HEK293T (cell line): ENCODE data around the gene MYL5.

Source experiments
- CTCF ChIA-PET: fragments of 350-600 bp; formaldehyde crosslinking; extraction: SDS; loops from one replicate; lab custom pipeline; 2021; ENCODE audit warnings: antibody characterized with exemption, inconsistent platforms; lab: Yijun Ruan, JAX
- POLR2A ChIA-PET: fragments of 350-600 bp; formaldehyde crosslinking; extraction: SDS; loops from one replicate; lab custom pipeline; 2020; ENCODE audit warnings: antibody characterized with exemption, inconsistent platforms; lab: Yijun Ruan, JAX
- DNase-seq: peaks from one replicate; pipeline ENCODE4 v3.0.0; 2012; ENCODE audit warnings: mixed read lengths; ENCODE audit errors: extremely low spot score
- ARNT ChIP-seq: fragments of 450-650 bp; IDR thresholded peaks from 2 replicates; pipeline ENCODE4 v1.6.1; 2017; ENCODE audit warnings: mild to moderate bottlenecking
- BHLHE40 ChIP-seq: fragments of 450-650 bp; IDR thresholded peaks from 2 replicates; pipeline ENCODE4 v1.6.1; 2016; ENCODE audit warnings: mild to moderate bottlenecking, moderate library complexity, borderline replicate concordance
- CTBP1 ChIP-seq: fragments of 450-650 bp; IDR thresholded peaks from 2 replicates; pipeline ENCODE4 v1.6.1; 2016; ENCODE audit warnings: borderline replicate concordance
- ELF4 ChIP-seq: fragments of 450-650 bp; IDR thresholded peaks from 2 replicates; pipeline ENCODE4 v1.6.1; 2017; ENCODE audit warnings: antibody characterized with exemption
- FOXA1 ChIP-seq: fragments of 450-650 bp; IDR thresholded peaks from 2 replicates; pipeline ENCODE4 v1.6.1; 2016; ENCODE audit warnings: mild to moderate bottlenecking
- FOXK2 ChIP-seq: fragments of 450-650 bp; IDR thresholded peaks from 2 replicates; pipeline ENCODE4 v1.6.1; 2016; ENCODE audit warnings: mild to moderate bottlenecking
- FOXM1 ChIP-seq: fragments of 450-650 bp; IDR thresholded peaks from 2 replicates; pipeline ENCODE4 v1.6.1; 2017; ENCODE audit warnings: mild to moderate bottlenecking, borderline replicate concordance
- HDGF ChIP-seq: fragments of 450-650 bp; IDR thresholded peaks from 2 replicates; pipeline ENCODE4 v1.6.1; 2017; ENCODE audit warnings: antibody characterized with exemption, borderline replicate concordance
- L3MBTL2 ChIP-seq: fragments of 450-650 bp; conservative IDR thresholded peaks from 2 replicates; pipeline ENCODE4 v1.6.1; 2016; ENCODE audit warnings: mild to moderate bottlenecking
- LEF1 ChIP-seq: fragments of 450-650 bp; IDR thresholded peaks from 2 replicates; pipeline ENCODE4 v1.6.1; 2017; ENCODE audit warnings: mild to moderate bottlenecking, borderline replicate concordance
- NFRKB ChIP-seq: fragments of 450-650 bp; IDR thresholded peaks from 2 replicates; pipeline ENCODE4 v1.6.1; 2016; ENCODE audit warnings: mild to moderate bottlenecking, moderate library complexity
- SP1 ChIP-seq: fragments of 450-650 bp; IDR thresholded peaks from 2 replicates; pipeline ENCODE4 v1.6.1; 2017
- SUZ12 ChIP-seq: fragments of 450-650 bp; IDR thresholded peaks from 2 replicates; pipeline ENCODE4 v1.6.1; 2016; ENCODE audit warnings: mild to moderate bottlenecking
- TARDBP ChIP-seq: fragments of 450-650 bp; IDR thresholded peaks from 2 replicates; pipeline ENCODE4 v1.6.1; 2016
- ZNF384 ChIP-seq: fragments of 450-650 bp; IDR thresholded peaks from 2 replicates; pipeline ENCODE4 v1.6.1; 2016
- TF ChIP-seq, protein P1 (sequence below): fragments of 450-650 bp; IDR thresholded peaks from 2 replicates; pipeline ENCODE4 v1.6.1; 2016

The MYL5 gene

DNA sequence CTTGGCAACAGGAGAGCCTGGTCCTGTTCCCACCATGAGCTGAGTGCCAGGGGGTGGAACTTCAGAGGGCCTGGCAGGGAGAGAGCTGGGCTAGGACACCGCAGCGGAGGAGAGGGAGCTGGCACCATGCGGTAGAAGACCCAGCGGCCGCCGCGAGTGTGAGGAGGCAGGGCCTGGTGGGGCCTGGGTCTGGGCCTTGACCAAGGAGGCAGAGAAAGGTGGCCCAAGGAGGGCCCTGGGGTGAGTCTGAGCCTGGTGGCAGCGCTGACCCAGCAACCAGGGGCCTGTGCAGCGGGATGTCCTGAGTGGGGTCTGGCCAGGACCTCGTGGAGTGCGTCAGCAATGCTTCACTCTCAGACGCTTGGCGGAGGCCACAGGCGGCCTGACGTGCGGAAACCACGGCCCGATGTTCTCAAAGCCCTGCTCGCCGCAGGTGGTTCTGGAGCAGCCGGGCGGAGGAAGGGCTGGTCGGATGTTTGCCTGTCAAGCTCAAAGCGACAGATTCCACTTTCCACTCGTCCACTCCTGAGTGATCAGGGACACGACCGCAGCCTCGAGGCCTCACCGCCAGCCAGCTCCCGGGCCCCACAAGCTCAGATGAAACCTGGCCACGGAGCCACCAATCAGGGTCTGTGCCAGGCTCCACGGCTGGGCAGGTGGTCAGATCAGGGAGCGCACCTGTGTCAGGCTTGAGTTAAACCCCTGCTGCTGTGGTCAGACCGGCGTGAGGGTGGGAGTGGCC is 21.1 kb upstream of the MYL5 start:
- DNase-seq: no peak
- no peak for TF ChIP-seq BHLHE40
- no peak for TF ChIP-seq NFRKB
- no peak for TF ChIP-seq SP1
- no peak for TF ChIP-seq FOXM1
- no peak for TF ChIP-seq TARDBP
- CTCF ChIA-PET: no interaction called here
- POLR2A ChIA-PET: no interaction called here

DNA sequence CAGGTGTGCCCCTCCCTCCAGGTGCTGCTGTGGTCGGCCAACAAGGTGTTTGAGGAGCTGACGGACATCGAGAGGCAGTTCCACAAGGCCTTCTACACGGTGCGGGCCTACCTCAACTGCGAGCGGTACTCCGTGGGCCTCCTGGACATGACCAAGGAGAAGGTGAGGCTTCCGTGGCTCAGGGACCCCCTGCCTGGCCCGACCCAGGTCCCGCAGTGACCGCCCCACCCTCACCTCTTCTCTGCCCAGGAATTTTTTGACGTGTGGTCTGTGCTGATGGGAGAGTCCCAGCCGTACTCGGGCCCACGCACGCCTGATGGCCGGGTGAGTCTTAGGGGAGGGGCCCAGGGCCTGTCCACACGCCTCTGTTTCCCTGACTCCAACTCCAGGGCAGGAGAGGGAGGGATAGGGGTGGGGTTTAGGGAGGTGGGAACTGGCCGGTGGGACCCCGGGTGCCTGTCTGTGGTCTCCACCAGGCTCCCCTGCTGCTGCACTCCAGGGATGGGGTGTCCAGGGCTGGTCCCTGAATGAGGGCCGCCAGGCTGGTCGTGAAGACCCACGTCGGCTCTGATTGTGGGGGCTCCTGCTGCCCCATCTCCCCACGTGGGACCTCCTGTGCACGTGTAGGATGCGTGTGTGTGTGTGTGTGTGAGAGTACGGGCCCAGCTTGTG is 20.4 kb upstream of the MYL5 start:
- TF ChIP-seq TARDBP: no peak
- TF ChIP-seq ARNT: no peak
- TF ChIP-seq FOXA1: no peak
- no peak for TF ChIP-seq HDGF
- no peak for TF ChIP-seq SUZ12
- no peak for TF ChIP-seq CTBP1
- no peak for TF ChIP-seq SP1
- TF ChIP-seq LEF1: no peak
- TF ChIP-seq ZNF384: no peak
- no peak for TF ChIP-seq NFRKB
- no peak for TF ChIP-seq L3MBTL2
- TF ChIP-seq FOXM1: no peak
- TF ChIP-seq FOXK2: no peak
- TF ChIP-seq BHLHE40: no peak
- no peak for DNase-seq
- ChIA-PET POLR2A (no interaction called here), CTCF (no interaction called here)

DNA sequence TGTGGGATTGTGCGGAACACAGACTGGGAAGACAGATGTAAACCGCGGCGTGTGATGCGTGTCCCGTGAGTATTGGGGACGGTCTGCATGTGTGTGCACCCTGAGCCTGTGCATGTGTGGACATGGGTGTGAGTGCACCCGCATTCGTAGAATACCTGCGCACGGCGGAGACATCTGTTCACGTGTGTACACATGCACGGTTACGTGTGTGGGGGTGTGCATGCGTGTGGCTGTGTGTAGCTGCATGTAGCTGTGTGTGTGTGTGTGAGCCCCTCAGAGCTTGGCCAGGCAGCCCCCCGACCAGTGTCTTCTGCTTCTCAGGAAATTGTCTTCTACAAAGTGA is 19.9 kb upstream of the MYL5 start:
- no peak for DNase-seq
- TF ChIP-seq FOXA1: no peak
- TF ChIP-seq BHLHE40: no peak
- TF ChIP-seq L3MBTL2: no peak
- no peak for TF ChIP-seq ARNT
- TF ChIP-seq FOXK2: no peak
- TF ChIP-seq, protein P1, sequence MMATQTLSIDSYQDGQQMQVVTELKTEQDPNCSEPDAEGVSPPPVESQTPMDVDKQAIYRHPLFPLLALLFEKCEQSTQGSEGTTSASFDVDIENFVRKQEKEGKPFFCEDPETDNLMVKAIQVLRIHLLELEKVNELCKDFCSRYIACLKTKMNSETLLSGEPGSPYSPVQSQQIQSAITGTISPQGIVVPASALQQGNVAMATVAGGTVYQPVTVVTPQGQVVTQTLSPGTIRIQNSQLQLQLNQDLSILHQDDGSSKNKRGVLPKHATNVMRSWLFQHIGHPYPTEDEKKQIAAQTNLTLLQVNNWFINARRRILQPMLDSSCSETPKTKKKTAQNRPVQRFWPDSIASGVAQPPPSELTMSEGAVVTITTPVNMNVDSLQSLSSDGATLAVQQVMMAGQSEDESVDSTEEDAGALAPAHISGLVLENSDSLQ: no peak
- TF ChIP-seq CTBP1: no peak
- TF ChIP-seq SP1: no peak
- TF ChIP-seq ZNF384: no peak
- TF ChIP-seq HDGF: no peak
- TF ChIP-seq TARDBP: no peak
- no peak for TF ChIP-seq SUZ12
- no peak for TF ChIP-seq NFRKB
- no peak for TF ChIP-seq ELF4
- no peak for TF ChIP-seq FOXM1
- CTCF ChIA-PET: no interaction called here
- POLR2A ChIA-PET: no interaction called here

DNA sequence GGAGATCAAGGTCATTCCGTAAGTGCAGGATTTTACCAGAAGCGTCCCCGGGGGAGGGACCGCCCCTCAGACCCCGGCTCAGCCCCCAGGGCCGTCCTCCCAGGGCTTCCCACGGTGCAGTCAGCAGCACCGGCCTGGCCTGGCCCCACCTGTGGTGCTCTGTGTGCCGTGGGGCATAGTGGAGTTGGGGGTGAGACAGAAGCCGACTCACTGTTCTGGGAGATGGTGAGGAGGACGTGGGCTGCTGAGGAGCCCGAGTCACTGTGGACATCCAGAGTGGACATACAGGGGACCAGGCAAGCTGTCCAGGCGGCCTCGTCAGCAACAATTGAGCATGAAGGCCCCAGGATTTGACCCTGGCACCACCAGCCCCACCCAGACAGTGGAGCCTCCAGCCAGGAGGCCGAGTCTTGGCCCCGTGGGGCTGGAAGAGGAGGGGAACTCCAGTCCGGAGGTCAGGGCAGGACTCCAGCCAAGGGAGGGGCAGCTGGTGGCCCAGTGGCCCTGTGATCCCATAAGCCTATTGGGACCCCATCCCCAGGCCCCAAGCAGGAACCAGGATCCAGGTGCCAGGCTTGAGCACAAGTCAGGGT is 19.4 kb upstream of the MYL5 start:
- CTCF ChIA-PET: no interaction called here
- TF ChIP-seq BHLHE40 (no peak), NFRKB (no peak), FOXA1 (no peak), ZNF384 (no peak), ELF4 (no peak), HDGF (no peak), CTBP1 (no peak), L3MBTL2 (no peak), SP1 (no peak), TARDBP (no peak), FOXM1 (no peak), ARNT (no peak), FOXK2 (no peak), LEF1 (no peak), SUZ12 (no peak)
- TF ChIP-seq, protein P1: no peak
- POLR2A ChIA-PET: no interaction called here
- DNase-seq: no peak

DNA sequence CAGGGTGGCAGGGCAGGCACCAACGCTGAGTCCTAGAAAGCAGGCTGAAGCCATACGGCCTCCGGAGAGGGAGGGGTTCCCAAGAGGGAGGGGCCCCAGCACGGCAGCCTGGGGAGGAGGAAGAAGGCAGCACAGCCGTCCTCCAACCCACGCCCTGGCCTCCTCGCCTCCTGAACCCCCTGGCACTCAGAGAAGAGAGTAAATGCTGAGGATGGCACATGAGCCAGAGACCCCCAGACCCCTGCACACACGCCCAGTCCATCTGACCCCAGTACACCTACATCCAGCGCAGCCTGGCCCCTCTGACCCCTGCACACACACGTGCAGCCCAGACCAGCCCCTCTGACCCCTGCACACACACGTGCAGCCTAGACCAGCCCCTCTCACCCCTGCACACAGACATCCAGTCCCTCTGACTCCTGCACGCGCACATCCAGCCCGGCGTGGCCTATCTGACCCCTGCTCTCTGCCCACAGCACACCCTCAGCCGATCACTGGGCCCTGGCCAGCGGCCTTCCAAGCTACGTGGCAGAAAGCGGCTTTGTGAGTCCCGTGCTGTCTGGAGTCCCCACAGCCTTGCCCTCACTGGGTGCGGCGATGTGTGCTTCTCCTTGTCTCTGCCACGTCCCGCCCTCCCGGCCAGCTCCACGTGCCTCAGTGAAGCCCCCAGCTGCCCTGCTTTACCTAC is 18.7 kb upstream of the MYL5 start:
- POLR2A ChIA-PET: no interaction called here
- DNase-seq: no peak
- TF ChIP-seq HDGF (no peak), ELF4 (no peak), FOXK2 (no peak), ZNF384 (no peak), FOXM1 (no peak), BHLHE40 (no peak), ARNT (no peak), TARDBP (no peak), CTBP1 (no peak)
- CTCF ChIA-PET: no interaction called here
